ENCODE results near the gene MKNK1. TPM values are rescaled to one million over a fixed set of nuclear protein-coding genes. Genes with fewer than 3 reads are reported as not detected.
A peak's percentile ranks its signal among the peaks of the same experiment; 100 is the strongest.

Gene MKNK1
- total RNA-seq, 1 experiment from 2014 or later = 103 TPM

DNA sequence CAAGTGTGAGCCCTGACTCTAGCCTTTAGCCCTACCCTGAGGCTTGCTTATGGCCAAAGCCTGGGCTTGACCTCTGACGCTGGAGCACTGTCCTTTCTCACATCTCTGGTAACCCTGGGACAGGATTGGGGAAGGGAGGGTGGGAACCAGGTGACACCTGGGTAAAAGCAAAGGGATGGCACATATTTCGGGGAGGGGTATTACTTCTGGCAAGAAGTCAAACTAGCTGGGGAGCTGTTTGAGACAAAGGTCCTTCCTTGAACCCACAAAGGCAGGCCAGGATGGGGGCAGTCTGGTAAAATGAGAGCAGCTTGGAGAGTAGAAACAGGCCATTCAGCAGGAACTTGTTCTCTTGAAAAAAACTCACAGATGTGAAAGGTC lies 10.5 kb upstream of the MKNK1 start:
- H2AFZ ChIP-seq = no peak overlapping the region
- peaks cover 25% of the 10 kb centered on the region for H3F3A ChIP-seq (ENCODE audit: insufficient read depth, low read depth)
- BruUV-seq (replicated peaks) = no TSS peak
- H3K4me1 ChIP-seq (replicated peaks; ENCODE audit: insufficient read depth) = peaks cover 63% of the 10 kb centered on the region
- H3K27me3 ChIP-seq (ENCODE audit: insufficient read depth, low read depth) = no peaks in the 10 kb centered on the region
- TF ChIP-seq CTCF (conservative IDR thresholded peaks at IDR 0.05) (no peak), EZH2 (IDR thresholded peaks at IDR 0.05; ENCODE audit: low read depth) (no peak)
- DNase-seq = no peak
- H3K4me3 ChIP-seq = no peak overlapping the region
- CTCF ChIA-PET = no interaction called here
- peaks cover 13% of the 10 kb centered on the region for H3K36me3 ChIP-seq (ENCODE audit: low read depth)
- peaks cover 53% of the 10 kb centered on the region for H3K79me2 ChIP-seq (ENCODE audit: low read depth)
- H3K9me2 ChIP-seq (ENCODE audit: insufficient read depth) = no peaks in the 10 kb centered on the region
- H3K4me2 ChIP-seq = peak overlapping the region; percentile 98
- H3K27ac ChIP-seq = peak overlapping the region; percentile 74
- no peaks in the 10 kb centered on the region for H4K20me1 ChIP-seq (ENCODE audit: insufficient read depth)
- intact Hi-C loops (cut with micrococcal nuclease; ENCODE audit: unreplicated experiment) = loop anchor here (5.0 to 10.0 kb wide), 2 partner anchors 188 to 720 kb away; partner anchors contain the start of gene CMPK1
- POLR2A ChIA-PET (ENCODE audit: unreplicated experiment) = interaction anchor here (0.6 to 1.0 kb wide), 4 partner anchors 10 to 447 kb away, joined by 3 to 12 read pairs (median 5); partner anchors contain the start of gene MKNK1
- no peaks in the 10 kb centered on the region for H3K9me3 ChIP-seq (ENCODE audit: insufficient read depth, low read depth)

DNA sequence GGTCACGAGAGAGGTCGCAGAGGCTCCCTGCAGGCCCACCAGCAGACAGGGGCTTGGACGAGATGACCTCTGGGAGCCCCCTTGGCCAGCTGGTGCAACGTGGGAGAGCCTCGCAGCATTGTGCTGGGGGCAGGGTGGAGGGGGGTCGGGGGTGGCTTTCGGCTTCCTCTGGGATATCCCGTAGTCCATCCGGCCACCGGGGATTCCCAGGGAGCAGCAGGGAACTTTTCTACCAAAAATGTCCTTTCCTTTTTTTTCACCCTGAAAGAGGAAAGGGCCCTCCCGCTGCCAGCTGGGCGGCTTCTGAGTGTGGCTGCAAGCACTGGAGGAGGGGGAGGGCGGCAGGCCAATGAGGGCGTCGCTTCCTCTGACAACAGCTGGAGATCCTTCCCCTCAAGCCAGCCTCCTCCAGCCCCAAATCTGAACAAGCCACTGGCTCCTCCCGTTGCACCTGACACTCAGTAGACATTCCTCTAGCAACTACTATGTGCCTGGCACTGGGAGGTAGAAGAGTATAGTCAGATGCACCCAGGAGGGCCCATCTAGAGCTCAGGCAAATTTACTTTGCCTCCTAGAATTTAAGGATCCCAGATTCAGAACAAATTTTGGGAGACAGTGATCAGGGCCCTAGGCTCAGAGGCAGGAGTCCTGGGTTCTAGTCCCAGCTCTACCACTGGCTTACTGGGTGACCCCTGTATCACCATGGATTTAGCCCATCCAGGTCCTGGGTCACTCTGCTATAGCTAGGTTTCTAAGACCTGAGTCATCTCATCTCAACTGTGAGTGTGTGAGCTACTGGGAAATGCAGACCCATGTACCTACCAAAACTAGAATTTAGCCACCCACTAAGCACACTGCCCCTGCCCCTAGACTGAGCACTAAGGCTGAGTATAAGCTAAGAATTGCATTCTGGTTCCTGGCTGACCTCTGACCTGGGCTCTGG lies 9.9 kb upstream of the MKNK1 start:
- Histone ChIP-seq H3K4me1 (replicated peaks; ENCODE audit: insufficient read depth) (peaks cover 63% of the 10 kb centered on the region), H4K20me1 (ENCODE audit: insufficient read depth) (no peaks in the 10 kb centered on the region), H3K36me3 (ENCODE audit: low read depth) (peaks cover 20% of the 10 kb centered on the region), H3K4me3 (no peak overlapping the region), H3K4me2 (peak overlapping the region; percentile 98), H3K27ac (peak overlapping the region; percentile 74), H3F3A (ENCODE audit: insufficient read depth, low read depth) (peaks cover 25% of the 10 kb centered on the region), H2AFZ (no peak overlapping the region), H3K27me3 (ENCODE audit: insufficient read depth, low read depth) (no peaks in the 10 kb centered on the region), H3K9me2 (ENCODE audit: insufficient read depth) (no peaks in the 10 kb centered on the region), H3K9me3 (ENCODE audit: insufficient read depth, low read depth) (no peaks in the 10 kb centered on the region), H3K79me2 (ENCODE audit: low read depth) (peaks cover 57% of the 10 kb centered on the region)
- TF ChIP-seq EZH2 (IDR thresholded peaks at IDR 0.05; ENCODE audit: low read depth) (no peak), CTCF (conservative IDR thresholded peaks at IDR 0.05) (no peak)
- TSS peak; percentile 55 for BruUV-seq (replicated peaks)
- POLR2A ChIA-PET (ENCODE audit: unreplicated experiment) = interaction anchor here (0.5 to 1.0 kb wide), 6 partner anchors 10 to 447 kb away, joined by 3 to 19 read pairs (median 8); partner anchors contain the start of gene MKNK1
- CTCF ChIA-PET = no interaction called here
- peak in 1 of 2 experiments; percentile 85 for DNase-seq
- intact Hi-C loops (cut with micrococcal nuclease; ENCODE audit: unreplicated experiment) = loop anchor here (5.0 to 10.0 kb wide), 2 partner anchors 188 to 721 kb away; partner anchors contain the start of gene CMPK1

GRCh38 chr1:46612937-46613660 lies 9.0 kb upstream of the MKNK1 start:
- Histone ChIP-seq H4K20me1 (ENCODE audit: insufficient read depth) (no peaks in the 10 kb centered on the region), H3K4me3 (no peak overlapping the region), H3K9me3 (ENCODE audit: insufficient read depth, low read depth) (no peaks in the 10 kb centered on the region), H3K27ac (peak overlapping the region; percentile 99), H3K4me1 (replicated peaks; ENCODE audit: insufficient read depth) (peaks cover 63% of the 10 kb centered on the region), H3K79me2 (ENCODE audit: low read depth) (peaks cover 57% of the 10 kb centered on the region), H3K9me2 (ENCODE audit: insufficient read depth) (no peaks in the 10 kb centered on the region), H3F3A (ENCODE audit: insufficient read depth, low read depth) (peaks cover 25% of the 10 kb centered on the region), H3K36me3 (ENCODE audit: low read depth) (peaks cover 26% of the 10 kb centered on the region), H3K4me2 (peak overlapping the region; percentile 98), H3K27me3 (ENCODE audit: insufficient read depth, low read depth) (no peaks in the 10 kb centered on the region), H2AFZ (no peak overlapping the region)
- TF ChIP-seq EZH2 (IDR thresholded peaks at IDR 0.05; ENCODE audit: low read depth) = no peak
- no peak for TF ChIP-seq CTCF (conservative IDR thresholded peaks at IDR 0.05)
- ChIA-PET CTCF (no interaction called here), POLR2A (ENCODE audit: unreplicated experiment) (interaction anchor here (0.5 to 0.6 kb wide), 2 partner anchors 17 to 543 kb away, joined by 4 to 8 read pairs; no protein-coding TSS in a partner anchor)
- no TSS peak for BruUV-seq (replicated peaks)
- intact Hi-C loops (cut with micrococcal nuclease; ENCODE audit: unreplicated experiment) = loop anchor here (1.0 to 10.0 kb wide), 3 partner anchors 9 to 722 kb away; partner anchors contain the start of genes CMPK1 and MKNK1
- DNase-seq = no peak
